Adipose tissue (tissue), 3 donors: ENCODE data around the gene DAPK2. TPM values are rescaled to one million over a fixed set of nuclear protein-coding genes. Genes with fewer than 3 reads are reported as not detected.
"Not testable (repeated sequence)": the region's sequence is repeated elsewhere in the genome, so short reads cannot be mapped to it uniquely, and the experiment has no call there.

ENCODE experiments used
- H3K27ac ChIP-seq: one replicate; pipeline ENCODE4 v1.5.1; 2013; ENCODE audit warnings: low read depth, low read length
- WGBS, 3 donors: extraction: QIAGEN DNeasy Blood & Tissue Kit; methylation state at CpG; one replicate each; pipeline ENCODE4 v1.1.7; 2013; 5-methylcytosine and 5-hydroxymethylcytosine counted together
- polyA plus RNA-seq, 3 donors: library from polyadenylated mRNA; stranded (reverse); fragments of 200-250 nt; gene quantifications; one replicate each; pipeline ENCODE4 v1.2.3, GENCODE V29; 2013
- donor health status: healthy with polysubstance abuse.
- donor health status: Bipolar disorder and iron deficiency.
- donor health status: healthy.

The DAPK2 gene
- 10 to 100 TPM in 1 of 3 donors, 1 to 10 TPM in 2; 3.8 to 29.7 (median 9.8) TPM for polyA plus RNA-seq

- WGBS, 3 donors = 7 to 9% (median 7%) methylated on average over 42 to 50 of the region's 50 CpGs
- no peak within 1 kb of the TSS for H3K27ac ChIP-seq
Observed at GRCh38 chr15:64046421-64047153, at the start of gene DAPK2. TSS of gene DAPK2 (minus strand) at chr15:64046485. CDS start at chr15:64040261, 6,224 bp downstream.

GRCh38 chr15:64095431-64095794, 49.1 kb upstream of the DAPK2 start:
- no peak overlapping the region for H3K27ac ChIP-seq
- WGBS, 3 donors = 25 to 43% (median 43%) methylated on average over 4 of the region's 4 CpGs

- 0 to 1% (median 0%) methylated on average over 41 of the region's 41 CpGs for WGBS, 3 donors
Observed at GRCh38 chr15:64093627-64094417, 47.5 kb upstream of the DAPK2 start, which contains the start of gene CIAO2A. TSS of gene CIAO2A (minus strand) at chr15:64093838. CDS start at chr15:64093768, 70 bp downstream.

GRCh38 chr15:64092864-64093626, 46.8 kb upstream of the DAPK2 start:
- 4 to 5% (median 4%) methylated on average over 22 of the region's 22 CpGs for WGBS, 3 donors

More at GRCh38 chr15:64093627-64094417, 47.5 kb upstream of the DAPK2 start, which contains the start of gene CIAO2A:
- peak within 1 kb of the TSS; percentile 45 for H3K27ac ChIP-seq

GRCh38 chr15:64092075-64092820, 46.0 kb upstream of the DAPK2 start:
- no peak overlapping the region for H3K27ac ChIP-seq

More at GRCh38 chr15:64092864-64093626, 46.8 kb upstream of the DAPK2 start:
- H3K27ac ChIP-seq = no peak overlapping the region

- WGBS, 3 donors = 65 to 74% (median 69%) methylated on average over 3 of the region's 3 CpGs
- H3K27ac ChIP-seq = no peak overlapping the region
Observed at GRCh38 chr15:64090527-64090926, 44.2 kb upstream of the DAPK2 start.

- WGBS, 3 donors = 80 to 87% (median 85%) methylated on average over 12 of the region's 12 CpGs
- H3K27ac ChIP-seq = no peak overlapping the region
Observed at GRCh38 chr15:64089543-64090280, 43.4 kb upstream of the DAPK2 start.

- WGBS, 3 donors = 80 to 82% (median 82%) methylated on average over 3 of the region's 3 CpGs
Observed at GRCh38 chr15:64082757-64083156, 36.5 kb upstream of the DAPK2 start.

GRCh38 chr15:64073496-64073895, 27.2 kb upstream of the DAPK2 start:
- 92 to 98% (median 98%) methylated on average over 2 of the region's 2 CpGs for WGBS, 3 donors
- not testable (repeated sequence) for H3K27ac ChIP-seq

More at GRCh38 chr15:64082757-64083156, 36.5 kb upstream of the DAPK2 start:
- H3K27ac ChIP-seq = no peak overlapping the region

- H3K27ac ChIP-seq = no peak overlapping the region
- WGBS, 3 donors = 23 to 91% (median 83%) methylated on average over 2 of the region's 2 CpGs
Observed at GRCh38 chr15:64072812-64073211, 26.5 kb upstream of the DAPK2 start.

- WGBS, 3 donors = 69 to 92% (median 82%) methylated on average over 4 of the region's 4 CpGs
Observed at GRCh38 chr15:64071931-64072765, 25.9 kb upstream of the DAPK2 start.

GRCh38 chr15:64070965-64071851, 24.9 kb upstream of the DAPK2 start:
- H3K27ac ChIP-seq = no peak overlapping the region
- 31 to 63% (median 48%) methylated on average over 8 of the region's 8 CpGs for WGBS, 3 donors

More at GRCh38 chr15:64071931-64072765, 25.9 kb upstream of the DAPK2 start:
- peak overlapping the region; percentile 49 for H3K27ac ChIP-seq

GRCh38 chr15:64070106-64070505, 23.8 kb upstream of the DAPK2 start:
- 86 to 96% (median 95%) methylated on average over 3 of the region's 3 CpGs for WGBS, 3 donors
- no peak overlapping the region for H3K27ac ChIP-seq

- 59 to 70% (median 63%) methylated on average over 4 of the region's 4 CpGs for WGBS, 3 donors
- H3K27ac ChIP-seq = no peak overlapping the region
Observed at GRCh38 chr15:64068133-64068532, 21.8 kb upstream of the DAPK2 start.

- no peak overlapping the region for H3K27ac ChIP-seq
- WGBS, 3 donors = 22 to 24% (median 24%) methylated on average over 11 of the region's 11 CpGs
Observed at GRCh38 chr15:64067564-64068030, 21.3 kb upstream of the DAPK2 start.
